HUES6 (cell line): ENCODE measurements around the gene TNFRSF11A.

Experiments
- H3K27ac ChIP-seq: 2 replicates; pipeline ENCODE4 v1.7.0; 2013; ENCODE audit warnings: low read depth, mild to moderate bottlenecking, low read length, inconsistent platforms
- H3K27me3 ChIP-seq: 2 replicates; pipeline ENCODE4 v1.6.1; 2013; ENCODE audit warnings: low read length; ENCODE audit not compliant: control insufficient read depth, insufficient read depth
- H3K36me3 ChIP-seq: 2 replicates; pipeline ENCODE4 v1.6.1; 2013; ENCODE audit warnings: low read length; ENCODE audit not compliant: control insufficient read depth, insufficient read depth
- H3K4me1 ChIP-seq: 2 replicates; pipeline ENCODE4 v1.6.1; 2013; ENCODE audit warnings: low read length; ENCODE audit not compliant: control insufficient read depth, insufficient read depth
- H3K4me3 ChIP-seq: 2 replicates; pipeline ENCODE4 v1.5.1; 2013; ENCODE audit warnings: low read depth, low read length
- H3K9ac ChIP-seq: one replicate; pipeline ENCODE4 v1.6.1; 2013; ENCODE audit warnings: mild to moderate bottlenecking, low read length
- H3K9me3 ChIP-seq: 2 replicates; pipeline ENCODE4 v1.6.1; 2013; ENCODE audit warnings: low read depth, low read length; ENCODE audit not compliant: control insufficient read depth, insufficient read depth

The TNFRSF11A gene

DNA sequence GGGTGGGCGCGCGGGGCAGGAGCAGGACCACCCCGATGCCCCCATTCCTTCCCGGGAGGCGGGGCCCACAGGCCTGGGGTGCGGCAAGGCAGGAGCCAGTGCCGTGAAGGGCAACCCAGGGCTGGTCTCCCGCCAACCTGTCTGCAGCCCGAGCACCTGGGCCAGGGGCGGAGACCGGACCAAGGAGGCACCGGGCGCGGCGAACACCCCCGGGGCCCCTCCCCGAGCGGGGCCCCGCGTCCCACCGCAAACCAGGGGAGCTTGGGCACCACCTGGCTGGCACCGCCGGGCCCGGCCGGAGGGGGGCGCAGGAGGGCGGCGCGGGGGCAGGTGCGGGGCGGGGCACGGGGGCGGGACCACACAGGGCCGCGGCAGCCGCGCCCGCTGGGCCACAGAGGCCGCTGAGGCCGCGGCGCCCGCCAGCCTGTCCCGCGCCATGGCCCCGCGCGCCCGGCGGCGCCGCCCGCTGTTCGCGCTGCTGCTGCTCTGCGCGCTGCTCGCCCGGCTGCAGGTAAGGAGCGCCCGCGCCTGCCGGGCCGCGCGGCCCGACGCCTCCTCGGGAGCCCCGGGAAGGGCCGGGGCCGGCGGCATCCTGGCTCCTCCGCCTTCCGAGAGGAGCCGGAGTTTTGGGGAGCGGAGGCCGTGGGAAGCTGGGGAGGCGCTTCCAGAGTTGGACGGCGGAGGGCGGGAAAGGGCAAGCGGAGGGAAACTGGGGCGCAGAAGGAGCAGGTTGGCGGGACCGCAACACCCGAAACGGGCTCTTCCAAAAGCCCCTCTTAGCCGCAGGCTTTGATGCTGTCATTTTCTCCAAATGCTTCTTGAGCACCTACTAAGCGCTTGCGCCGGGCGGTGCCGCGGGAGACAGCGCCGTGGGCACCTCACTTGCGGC is at the start of gene TNFRSF11A:
Gene TNFRSF11A (plus strand): TSS at position 394 of the 889 bp plus-strand sequence. CDS start 43 bp downstream, at position 437.
- Histone ChIP-seq H3K9ac (peak within 1 kb of the TSS; percentile 1), H3K9me3 (no peaks in the 10 kb centered on the region), H3K27me3 (peaks cover 64% of the 10 kb centered on the region), H3K27ac (no peak within 1 kb of the TSS), H3K4me3 (peak within 1 kb of the TSS; percentile 62), H3K36me3 (no peaks in the 10 kb centered on the region), H3K4me1 (peaks cover 44% of the 10 kb centered on the region)

DNA sequence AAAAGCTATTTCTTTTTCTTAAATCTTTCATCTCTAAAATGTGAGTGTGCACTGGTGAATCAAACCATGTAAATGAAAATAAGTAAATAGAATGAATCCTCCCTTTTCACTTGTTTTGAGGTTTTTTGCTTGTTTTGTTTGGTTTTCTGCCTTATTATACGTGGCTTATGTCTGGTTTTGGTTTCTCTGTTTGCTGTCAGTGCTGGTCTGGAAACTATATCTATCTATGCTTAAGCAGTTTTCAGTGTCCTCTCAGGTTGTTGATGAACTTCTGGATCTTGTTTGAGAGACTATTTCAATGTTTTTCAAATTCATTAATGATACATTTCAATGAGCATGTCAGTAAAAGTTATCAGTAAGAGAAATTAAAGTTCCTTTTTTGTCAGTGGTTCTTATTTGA is 48.1 kb upstream of the TNFRSF11A start:
- Histone ChIP-seq H3K9me3 (no peaks in the 10 kb centered on the region), H3K36me3 (peaks cover 18% of the 10 kb centered on the region), H3K4me1 (no peaks in the 10 kb centered on the region), H3K4me3 (no peak overlapping the region), H3K27me3 (no peaks in the 10 kb centered on the region), H3K27ac (no peak overlapping the region), H3K9ac (no peak overlapping the region)

DNA sequence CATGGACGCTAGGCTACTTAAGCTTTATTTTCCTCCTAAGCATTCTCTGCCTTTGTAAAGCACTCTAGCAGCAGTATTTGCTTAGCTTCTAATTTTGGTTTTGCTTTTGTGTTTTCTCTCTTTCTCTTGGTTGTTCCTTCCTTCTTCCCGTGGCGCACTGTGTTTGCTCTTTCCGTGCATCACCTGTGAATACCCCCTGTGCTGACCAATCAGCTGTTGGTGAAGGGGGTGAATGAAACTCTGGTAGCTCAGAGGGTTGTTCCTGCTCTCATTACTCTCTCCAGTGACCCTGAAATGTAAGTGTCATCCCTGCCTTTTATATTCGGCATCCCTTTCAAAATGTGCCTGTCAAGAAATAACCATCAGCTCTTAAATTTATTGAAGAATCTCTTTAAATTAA is 45.5 kb upstream of the TNFRSF11A start:
- H3K4me1 ChIP-seq = no peaks in the 10 kb centered on the region
- H3K27me3 ChIP-seq = no peaks in the 10 kb centered on the region
- no peak overlapping the region for H3K27ac ChIP-seq
- no peak overlapping the region for H3K4me3 ChIP-seq
- H3K9me3 ChIP-seq = no peaks in the 10 kb centered on the region
- peaks cover 25% of the 10 kb centered on the region for H3K36me3 ChIP-seq
- no peak overlapping the region for H3K9ac ChIP-seq

DNA sequence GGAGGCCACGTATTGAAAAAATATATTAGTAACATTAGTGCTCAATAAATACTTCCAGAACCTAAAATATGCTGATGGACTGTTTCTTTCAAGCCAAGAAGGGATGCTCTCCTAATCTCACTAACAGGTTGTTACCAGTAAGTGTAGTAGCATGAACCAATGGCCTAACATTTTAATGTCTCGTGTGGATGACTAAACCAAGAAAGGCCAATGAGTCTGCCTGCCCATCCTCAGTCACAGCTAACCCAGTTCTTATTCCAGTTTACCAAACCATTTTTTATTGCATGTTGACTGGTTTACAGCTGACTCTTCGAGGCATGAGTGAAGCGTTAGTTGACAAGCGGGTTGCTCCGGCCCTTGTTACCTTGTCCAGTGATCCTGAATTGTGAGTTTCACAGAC is 45.1 kb upstream of the TNFRSF11A start:
- Histone ChIP-seq H3K9me3 (no peaks in the 10 kb centered on the region), H3K4me1 (no peaks in the 10 kb centered on the region), H3K27me3 (no peaks in the 10 kb centered on the region), H3K9ac (no peak overlapping the region), H3K4me3 (no peak overlapping the region), H3K36me3 (peaks cover 25% of the 10 kb centered on the region), H3K27ac (no peak overlapping the region)

DNA sequence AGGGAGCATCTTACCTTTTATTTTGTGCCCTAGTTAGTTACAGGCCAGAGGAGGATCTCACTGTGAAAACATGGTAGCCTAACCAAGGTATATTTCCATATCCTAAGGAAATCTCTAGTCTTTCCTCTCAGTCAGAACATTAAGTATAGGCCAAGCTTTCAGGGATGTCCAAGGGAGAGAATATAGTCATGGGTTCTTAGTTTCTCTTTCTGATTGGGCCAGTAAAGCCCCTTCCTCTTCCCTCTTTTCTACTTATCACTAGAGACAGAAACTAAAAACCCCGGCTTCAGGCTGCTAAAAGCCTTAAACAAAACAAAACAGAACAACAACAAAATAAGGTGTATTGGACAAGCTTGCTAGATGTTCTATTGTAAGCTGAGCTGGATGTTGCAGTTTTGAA is 44.3 kb upstream of the TNFRSF11A start:
- H3K4me3 ChIP-seq = no peak overlapping the region
- no peak overlapping the region for H3K9ac ChIP-seq
- H3K4me1 ChIP-seq = no peaks in the 10 kb centered on the region
- H3K27me3 ChIP-seq = no peaks in the 10 kb centered on the region
- H3K36me3 ChIP-seq = peaks cover 31% of the 10 kb centered on the region
- H3K9me3 ChIP-seq = no peaks in the 10 kb centered on the region
- no peak overlapping the region for H3K27ac ChIP-seq

DNA sequence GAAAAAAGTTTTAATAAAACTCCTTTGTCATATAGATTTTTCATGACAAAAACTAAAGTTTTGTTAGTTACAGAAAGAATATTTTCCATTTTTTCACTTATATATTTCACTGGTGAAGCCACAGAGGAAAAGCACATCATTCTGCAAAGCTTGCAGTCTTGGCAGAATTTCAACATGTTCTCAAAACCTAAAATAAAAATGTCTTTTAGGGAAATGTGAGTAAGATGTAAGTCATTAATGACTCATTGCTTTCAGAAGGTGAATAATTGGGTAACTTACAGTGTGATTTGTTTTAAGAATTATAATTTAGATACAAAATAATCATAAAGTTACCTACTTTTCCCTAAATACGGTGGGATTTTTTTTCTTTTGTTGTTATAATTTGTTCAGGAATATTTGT is 43.4 kb upstream of the TNFRSF11A start:
- H3K9me3 ChIP-seq = no peaks in the 10 kb centered on the region

DNA sequence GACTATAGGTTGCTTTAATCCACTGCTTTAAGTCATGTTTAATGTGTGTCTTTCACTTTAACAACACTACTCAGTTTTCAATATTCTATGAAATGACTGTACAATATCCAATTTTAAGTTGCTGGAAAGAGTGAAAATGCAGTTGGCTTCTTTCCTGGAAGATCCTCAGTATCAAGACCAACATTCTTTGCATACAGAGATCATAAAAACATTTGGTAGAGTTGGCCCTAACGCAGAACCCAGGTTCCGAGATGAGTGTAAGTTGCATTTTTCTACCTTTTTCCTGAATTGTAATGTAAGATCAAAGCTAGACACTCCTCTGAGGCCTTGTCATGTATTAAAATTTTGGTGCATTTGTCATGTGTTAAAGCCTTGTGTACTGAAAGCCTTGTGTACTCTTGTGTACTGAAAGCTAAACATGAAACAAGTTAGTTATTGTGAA is 42.9 kb upstream of the TNFRSF11A start:
- no peak overlapping the region for H3K4me3 ChIP-seq
- H3K9me3 ChIP-seq = no peaks in the 10 kb centered on the region
- H3K27me3 ChIP-seq = no peaks in the 10 kb centered on the region
- no peak overlapping the region for H3K27ac ChIP-seq
- H3K9ac ChIP-seq = no peak overlapping the region
- H3K36me3 ChIP-seq = peaks cover 27% of the 10 kb centered on the region
- no peaks in the 10 kb centered on the region for H3K4me1 ChIP-seq

More for the DNA sequence above, 43.4 kb upstream of the TNFRSF11A start:
- Histone ChIP-seq H3K4me1 (no peaks in the 10 kb centered on the region), H3K36me3 (peaks cover 27% of the 10 kb centered on the region), H3K27ac (no peak overlapping the region), H3K9ac (no peak overlapping the region), H3K27me3 (no peaks in the 10 kb centered on the region), H3K4me3 (no peak overlapping the region)

DNA sequence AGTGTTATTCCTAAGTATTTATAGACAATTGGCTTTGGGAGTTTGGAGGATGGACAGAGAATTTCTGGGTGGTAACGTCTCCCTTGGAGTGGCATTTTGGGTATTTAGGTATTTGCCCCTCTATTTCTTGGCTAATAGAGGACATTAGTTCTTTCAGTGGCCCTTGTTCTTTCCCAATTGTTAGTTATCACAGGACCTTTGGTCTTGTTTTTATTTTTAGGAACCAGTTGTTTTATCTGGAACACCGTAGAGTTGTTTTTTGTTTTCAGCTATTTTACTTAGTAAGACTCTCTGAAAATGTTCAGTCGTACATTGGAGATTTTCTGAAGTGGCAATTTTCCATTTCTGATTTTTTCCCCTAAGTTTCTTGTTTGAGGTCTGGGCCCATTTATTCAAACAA is 40.5 kb upstream of the TNFRSF11A start:
- Histone ChIP-seq H3K27me3 (no peaks in the 10 kb centered on the region), H3K4me3 (no peak overlapping the region), H3K27ac (no peak overlapping the region), H3K4me1 (no peaks in the 10 kb centered on the region), H3K9ac (no peak overlapping the region), H3K36me3 (peaks cover 31% of the 10 kb centered on the region), H3K9me3 (no peaks in the 10 kb centered on the region)

DNA sequence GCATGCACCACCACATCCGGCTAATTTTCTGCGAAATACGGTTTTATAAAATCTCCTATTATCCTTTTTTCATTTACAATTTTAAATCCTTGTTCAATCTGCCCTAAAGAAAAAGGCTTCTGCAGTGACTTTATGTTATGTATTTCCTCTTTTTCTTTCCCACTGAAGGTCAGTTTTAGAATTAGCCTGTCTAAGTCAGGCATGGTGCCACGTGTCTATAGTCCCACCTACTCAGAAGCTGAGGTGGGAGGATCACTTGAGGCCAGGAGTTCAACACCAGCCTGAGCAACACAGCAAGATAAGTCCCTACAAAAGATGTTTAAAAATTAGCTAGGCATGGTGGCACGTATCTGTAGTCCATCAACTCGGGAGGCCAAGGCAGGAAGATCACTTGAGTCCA is 39.8 kb upstream of the TNFRSF11A start:
- H3K27me3 ChIP-seq = no peaks in the 10 kb centered on the region
- peaks cover 29% of the 10 kb centered on the region for H3K36me3 ChIP-seq
- H3K4me1 ChIP-seq = no peaks in the 10 kb centered on the region
- no peak overlapping the region for H3K9ac ChIP-seq
- no peak overlapping the region for H3K27ac ChIP-seq
- no peaks in the 10 kb centered on the region for H3K9me3 ChIP-seq
- no peak overlapping the region for H3K4me3 ChIP-seq

DNA sequence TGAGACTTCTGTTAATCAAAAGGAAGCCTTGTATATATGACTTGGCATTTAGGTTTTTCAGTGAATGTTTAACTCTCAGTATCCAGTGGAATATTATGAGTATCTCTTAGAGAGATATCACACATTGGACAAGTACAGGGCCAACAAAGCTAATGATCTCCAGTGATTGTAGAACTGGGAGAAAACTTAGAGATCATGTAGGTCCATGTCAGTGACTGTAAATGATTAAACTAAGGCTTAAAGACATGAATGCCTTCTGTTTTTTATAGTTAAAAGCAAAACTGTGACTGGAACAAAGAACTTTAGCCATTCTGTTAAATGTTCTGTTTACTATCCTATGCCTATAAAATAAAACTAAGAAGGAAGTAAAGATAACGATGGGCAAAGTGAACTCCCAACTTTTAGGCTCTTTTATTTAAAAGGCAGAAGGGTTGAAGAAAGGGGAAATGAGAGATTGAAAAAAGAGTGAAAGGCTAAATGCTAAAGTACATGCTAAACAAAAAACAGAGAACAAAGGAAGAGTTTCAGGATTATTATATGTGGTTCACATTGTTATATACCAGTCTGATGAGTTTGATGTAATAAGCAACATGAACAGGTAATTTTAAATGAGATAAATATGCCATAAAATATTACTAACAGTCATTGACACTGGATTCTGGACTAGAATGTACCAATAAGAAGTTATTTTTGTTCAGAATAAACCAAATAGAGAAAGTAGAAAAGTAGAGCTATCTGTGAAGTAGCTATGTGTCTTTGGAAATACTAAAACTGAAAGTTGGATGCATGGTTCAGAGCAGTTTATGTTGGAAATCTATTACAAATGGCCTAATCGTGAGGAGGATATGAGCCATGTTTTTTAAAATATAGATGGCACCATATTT is 37.1 kb upstream of the TNFRSF11A start:
- no peaks in the 10 kb centered on the region for H3K9me3 ChIP-seq
- H3K9ac ChIP-seq = no peak overlapping the region
- no peak overlapping the region for H3K27ac ChIP-seq
- peaks cover 41% of the 10 kb centered on the region for H3K36me3 ChIP-seq
- no peaks in the 10 kb centered on the region for H3K4me1 ChIP-seq
- H3K4me3 ChIP-seq = no peak overlapping the region
- H3K27me3 ChIP-seq = no peaks in the 10 kb centered on the region

DNA sequence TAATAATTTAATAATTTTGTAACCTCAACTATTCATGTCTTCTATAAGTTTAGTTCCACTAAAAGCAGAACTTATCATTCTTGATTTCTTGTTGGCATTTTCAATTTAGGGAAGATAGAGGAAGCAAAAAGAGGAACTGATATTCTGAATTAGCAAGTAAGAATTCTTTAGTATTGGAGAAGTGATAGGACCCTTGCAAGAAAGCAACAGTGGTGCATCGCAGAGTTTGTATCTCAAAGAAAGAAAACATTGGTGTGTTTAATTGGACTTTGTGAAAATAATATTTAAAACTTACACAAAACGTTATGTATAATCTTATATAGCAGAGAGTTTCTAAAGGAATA is 36.5 kb upstream of the TNFRSF11A start:
- Histone ChIP-seq H3K9me3 (no peaks in the 10 kb centered on the region), H3K27ac (no peak overlapping the region), H3K4me3 (no peak overlapping the region), H3K27me3 (no peaks in the 10 kb centered on the region), H3K9ac (no peak overlapping the region), H3K36me3 (peaks cover 38% of the 10 kb centered on the region), H3K4me1 (no peaks in the 10 kb centered on the region)
